Neutrophil (primary cell): Measurements from ENCODE around the gene AKAP5.
"Not testable (repeated sequence)": the region's sequence is repeated elsewhere in the genome, so short reads cannot be mapped to it uniquely, and the experiment has no call there.

ENCODE experiments used
- H3K27ac ChIP-seq: fragments of 200-600 bp; sonication (generic); 2 replicates; pipeline ENCODE4 v1.5.1; 2016; ENCODE audit warnings: mild to moderate bottlenecking, moderate library complexity
- H3K27me3 ChIP-seq: fragments of 200-600 bp; sonication (generic); 2 replicates; pipeline ENCODE4 v1.6.0; 2016; ENCODE audit warnings: mild to moderate bottlenecking
- H3K36me3 ChIP-seq: fragments of 200-600 bp; sonication (generic); 2 replicates; pipeline ENCODE4 v1.5.1; 2017
- H3K4me1 ChIP-seq, 2 experiments: fragments of 200-600 bp in 1 of 2; sonication (generic) in 1 of 2; 1 replicate in 1 of 2; 2 replicates in 1 of 2; pipeline versions ENCODE4 v1.5.1 to v1.6.1; 2013 to 2016; ENCODE audit warnings: low read depth in 1 of 2, low read length in 1 of 2, mild to moderate bottlenecking in 1 of 2, moderate library complexity in 1 of 2; ENCODE audit not compliant: control insufficient read depth in 1 of 2, insufficient read depth in 1 of 2
- H3K4me3 ChIP-seq, 2 experiments: fragments of 200-600 bp in 1 of 2; sonication (generic) in 1 of 2; 1 replicate in 1 of 2; 2 replicates in 1 of 2; pipeline ENCODE4 v1.5.1; 2013 to 2016; ENCODE audit warnings: low read depth in 1 of 2, low read length in 1 of 2, mild to moderate bottlenecking in 1 of 2, moderate library complexity in 1 of 2
- H3K9me3 ChIP-seq: fragments of 200-600 bp; sonication (generic); 2 replicates; pipeline ENCODE4 v1.5.1; 2016
- TF ChIP-seq, protein P1 (sequence below): fragments of 200-600 bp; sonication (generic); IDR thresholded peaks from 2 replicates; pipeline ENCODE4 v1.5.1; 2016; ENCODE audit warnings: antibody characterized with exemption

AKAP5 gene

DNA sequence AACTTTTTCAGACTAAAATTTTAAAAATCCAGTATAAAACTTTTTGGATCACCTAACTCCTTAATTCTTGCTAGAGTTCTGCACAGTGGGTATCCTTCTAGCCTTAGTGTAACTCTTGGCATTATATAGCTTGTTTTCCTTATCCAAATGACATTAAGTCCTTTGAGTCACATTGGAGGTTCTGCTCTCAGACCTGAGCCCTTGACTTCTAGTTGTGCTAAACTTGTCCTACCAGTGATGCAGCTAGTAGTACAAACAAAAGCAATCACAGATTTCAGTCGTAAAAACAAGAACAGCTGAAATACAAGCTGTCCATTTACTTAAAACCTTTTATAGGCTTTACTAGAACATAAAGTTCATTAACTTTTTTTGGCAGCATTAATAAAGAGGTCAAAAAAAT lies 49.8 kb downstream of the AKAP5 start:
- TF ChIP-seq, protein P1, sequence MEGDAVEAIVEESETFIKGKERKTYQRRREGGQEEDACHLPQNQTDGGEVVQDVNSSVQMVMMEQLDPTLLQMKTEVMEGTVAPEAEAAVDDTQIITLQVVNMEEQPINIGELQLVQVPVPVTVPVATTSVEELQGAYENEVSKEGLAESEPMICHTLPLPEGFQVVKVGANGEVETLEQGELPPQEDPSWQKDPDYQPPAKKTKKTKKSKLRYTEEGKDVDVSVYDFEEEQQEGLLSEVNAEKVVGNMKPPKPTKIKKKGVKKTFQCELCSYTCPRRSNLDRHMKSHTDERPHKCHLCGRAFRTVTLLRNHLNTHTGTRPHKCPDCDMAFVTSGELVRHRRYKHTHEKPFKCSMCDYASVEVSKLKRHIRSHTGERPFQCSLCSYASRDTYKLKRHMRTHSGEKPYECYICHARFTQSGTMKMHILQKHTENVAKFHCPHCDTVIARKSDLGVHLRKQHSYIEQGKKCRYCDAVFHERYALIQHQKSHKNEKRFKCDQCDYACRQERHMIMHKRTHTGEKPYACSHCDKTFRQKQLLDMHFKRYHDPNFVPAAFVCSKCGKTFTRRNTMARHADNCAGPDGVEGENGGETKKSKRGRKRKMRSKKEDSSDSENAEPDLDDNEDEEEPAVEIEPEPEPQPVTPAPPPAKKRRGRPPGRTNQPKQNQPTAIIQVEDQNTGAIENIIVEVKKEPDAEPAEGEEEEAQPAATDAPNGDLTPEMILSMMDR, result no peak
- Histone ChIP-seq H3K4me3 (no peak overlapping the region), H3K27me3 (no peaks in the 10 kb centered on the region), H3K36me3 (no peaks in the 10 kb centered on the region), H3K9me3 (no peaks in the 10 kb centered on the region), H3K4me1 (peaks cover 12 to 18% of the 10 kb centered on the region in 2 experiments), H3K27ac (no peak overlapping the region)

DNA sequence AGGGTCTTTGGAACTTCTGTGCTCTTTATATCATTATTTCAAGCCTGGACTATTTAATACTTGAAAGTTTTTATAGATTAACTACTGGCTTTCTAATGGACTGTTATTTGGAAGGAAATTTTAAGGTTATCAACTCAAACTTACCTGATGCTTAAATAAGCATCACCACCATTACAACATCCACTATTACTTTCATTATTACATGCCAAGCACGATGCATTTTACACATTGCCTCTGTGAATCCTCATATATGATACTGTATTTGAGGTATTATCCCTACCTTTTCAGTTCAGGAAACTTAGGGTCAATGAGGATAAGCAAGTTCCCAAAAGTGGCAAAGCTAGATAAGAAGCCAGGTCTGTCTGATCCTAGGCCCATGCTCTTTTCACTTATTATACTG lies 51.7 kb downstream of the AKAP5 start:
- H3K27ac ChIP-seq, result no peak overlapping the region
- peaks cover 8% of the 10 kb centered on the region for H3K36me3 ChIP-seq
- H3K4me3 ChIP-seq, result no peak overlapping the region
- TF ChIP-seq, protein P1, result no peak
- no peaks in the 10 kb centered on the region for H3K27me3 ChIP-seq
- H3K4me1 ChIP-seq, result peaks cover 0 to 3% of the 10 kb centered on the region in 2 experiments
- no peaks in the 10 kb centered on the region for H3K9me3 ChIP-seq

DNA sequence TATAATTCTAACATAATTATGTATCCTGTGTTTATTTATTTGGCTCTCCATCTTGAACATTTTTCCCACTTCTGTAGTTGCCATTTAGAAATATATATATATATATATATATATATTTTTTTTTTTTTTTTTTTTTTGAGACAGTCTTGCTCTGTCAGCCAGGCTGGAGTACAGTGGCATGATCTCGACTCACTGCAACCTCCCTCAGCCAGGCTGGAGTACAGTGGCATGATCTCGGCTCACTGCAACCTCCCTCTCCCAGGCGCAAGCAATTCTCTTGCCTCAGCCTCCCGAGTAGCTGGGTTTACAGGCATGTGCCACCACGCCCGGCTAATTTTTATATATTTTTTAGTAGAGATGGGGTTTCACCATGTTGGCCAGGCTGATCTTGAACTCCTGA lies 52.4 kb downstream of the AKAP5 start:
- H3K36me3 ChIP-seq, result peaks cover 15% of the 10 kb centered on the region
- H3K9me3 ChIP-seq, H3K27ac ChIP-seq, H3K4me3 ChIP-seq, H3K4me1 ChIP-seq, H3K27me3 ChIP-seq: not testable (repeated sequence)

DNA sequence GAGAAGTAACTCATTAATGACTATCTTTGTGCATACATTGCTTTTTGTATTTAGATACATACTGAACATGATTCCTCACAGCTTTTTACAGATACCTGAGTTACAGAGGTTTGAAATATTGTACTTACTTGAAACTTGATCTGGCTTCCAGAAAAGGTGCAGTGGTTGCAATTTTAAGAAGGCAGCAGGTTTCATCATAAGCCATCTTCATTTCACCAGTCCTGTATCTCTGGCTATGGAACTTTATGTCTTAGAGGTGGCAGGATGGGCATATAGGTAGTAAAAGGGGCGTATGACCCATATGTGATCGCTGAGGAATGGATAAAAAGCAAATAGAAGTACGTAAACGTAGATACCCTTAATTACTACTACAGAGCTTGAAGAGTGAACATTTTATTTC lies 52.9 kb downstream of the AKAP5 start:
- H3K27ac ChIP-seq, result no peak overlapping the region
- no peak overlapping the region for H3K4me3 ChIP-seq
- no peaks in the 10 kb centered on the region for H3K27me3 ChIP-seq
- TF ChIP-seq, protein P1, result no peak
- H3K4me1 ChIP-seq, result no peaks in the 10 kb centered on the region
- no peaks in the 10 kb centered on the region for H3K9me3 ChIP-seq
- H3K36me3 ChIP-seq, result peaks cover 21% of the 10 kb centered on the region

DNA sequence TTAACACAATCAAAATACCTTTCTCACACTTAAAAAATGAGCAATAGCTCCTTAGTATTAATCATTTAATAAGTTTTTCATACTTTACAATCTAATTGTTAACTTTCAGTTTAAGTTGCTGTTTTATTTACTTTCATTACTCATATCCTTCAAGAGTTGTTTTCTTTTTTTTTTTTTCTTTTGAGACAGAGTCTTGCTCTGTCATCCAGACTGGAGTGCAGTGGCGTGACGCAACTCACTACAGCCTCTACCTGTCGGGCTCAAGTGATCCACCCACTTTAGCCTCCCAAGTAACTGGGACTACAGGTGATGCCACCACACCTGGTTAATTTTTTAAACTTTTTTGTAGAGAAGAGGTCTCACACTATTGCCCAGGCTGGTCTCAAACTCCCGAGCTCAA lies 55.4 kb downstream of the AKAP5 start:
- peaks cover 24% of the 10 kb centered on the region for H3K36me3 ChIP-seq
- no peaks in the 10 kb centered on the region for H3K4me1 ChIP-seq
- no peak overlapping the region for H3K27ac ChIP-seq
- H3K9me3 ChIP-seq, result no peaks in the 10 kb centered on the region
- TF ChIP-seq, protein P1, result no peak
- H3K4me3 ChIP-seq, result no peak overlapping the region
- H3K27me3 ChIP-seq, result no peaks in the 10 kb centered on the region

DNA sequence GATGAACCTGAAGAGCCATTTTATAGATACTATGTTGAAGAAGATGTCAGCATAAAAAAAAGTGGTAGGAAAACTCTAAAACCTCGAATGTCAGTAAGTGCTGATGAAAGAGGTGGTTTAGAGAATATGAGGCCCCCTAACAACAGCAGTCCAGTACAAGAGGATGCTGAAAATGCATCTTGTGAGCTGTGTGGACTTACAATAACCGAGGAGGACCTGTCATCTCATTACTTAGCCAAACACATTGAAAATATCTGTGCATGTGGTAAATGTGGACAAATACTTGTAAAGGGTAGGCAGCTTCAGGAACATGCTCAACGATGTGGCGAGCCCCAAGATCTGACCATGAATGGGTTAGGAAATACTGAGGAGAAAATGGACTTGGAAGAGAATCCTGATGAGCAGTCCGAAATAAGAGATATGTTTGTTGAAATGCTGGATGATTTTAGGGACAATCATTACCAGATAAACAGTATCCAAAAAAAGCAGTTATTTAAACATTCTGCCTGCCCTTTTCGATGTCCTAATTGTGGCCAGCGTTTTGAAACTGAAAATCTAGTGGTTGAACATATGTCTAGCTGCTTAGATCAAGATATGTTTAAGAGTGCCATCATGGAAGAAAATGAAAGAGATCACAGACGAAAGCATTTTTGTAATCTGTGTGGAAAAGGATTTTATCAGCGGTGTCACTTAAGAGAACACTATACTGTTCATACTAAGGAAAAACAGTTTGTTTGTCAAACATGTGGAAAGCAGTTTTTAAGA lies 57.5 kb downstream of the AKAP5 start:
- TF ChIP-seq, protein P1, result no peak
- H3K9me3 ChIP-seq, result no peaks in the 10 kb centered on the region
- no peaks in the 10 kb centered on the region for H3K4me1 ChIP-seq
- no peaks in the 10 kb centered on the region for H3K27me3 ChIP-seq
- H3K4me3 ChIP-seq, result no peak overlapping the region
- H3K36me3 ChIP-seq, result peaks cover 24% of the 10 kb centered on the region
- H3K27ac ChIP-seq, result no peak overlapping the region
